ENCODE results near the gene MORF4L2.

GRCh38 chrX:103626855-103627254 is 59.6 kb downstream of the MORF4L2 start:
- TF ChIP-seq CTCF (IDR thresholded peaks at IDR 0.05; ENCODE audit: low read depth, low read length, missing input control), result no peak
- TF ChIP-seq RAD21 (IDR thresholded peaks at IDR 0.05), result no peak

All from liver (tissue), 3 donors.